ENCODE results near the gene LDLRAD1. TPM values are rescaled to one million over a fixed set of nuclear protein-coding genes. Genes with fewer than 3 reads are reported as not detected.

The LDLRAD1 gene
- total and polyA plus RNA-seq, 5 donors from 2014 or later = not detected

Other genes starting within 250 kb of the LDLRAD1 start
- gene NDC1, start 179.9 kb downstream of the LDLRAD1 start, total RNA-seq = 4.9 TPM
- 1 to 10 TPM; 3.3 to 6.4 (median 4.6) TPM for gene NDC1, start 179.9 kb downstream of the LDLRAD1 start, polyA plus RNA-seq
- gene YIPF1, start 128.4 kb downstream of the LDLRAD1 start, total RNA-seq = 16.0 TPM
- gene YIPF1, start 128.4 kb downstream of the LDLRAD1 start, polyA plus RNA-seq = 10 to 100 TPM; 35.8 to 51.4 (median 38.8) TPM
- gene DIO1, start 124.0 kb downstream of the LDLRAD1 start, total RNA-seq = not detected
- gene DIO1, start 124.0 kb downstream of the LDLRAD1 start, polyA plus RNA-seq = under 1 TPM in 1 of 4 donors, not detected in 3; 0.09 TPM
- 23.0 TPM for gene IFT25, start 72.5 kb downstream of the LDLRAD1 start, total RNA-seq
- gene IFT25, start 72.5 kb downstream of the LDLRAD1 start, polyA plus RNA-seq = 10 to 100 TPM; 57.6 to 74.7 (median 66.6) TPM
- 6.9 TPM for gene LRRC42, start 71.8 kb downstream of the LDLRAD1 start, total RNA-seq
- 10 to 100 TPM in 1 of 4 donors, 1 to 10 TPM in 3; 7.3 to 11.9 (median 8.4) TPM for gene LRRC42, start 71.8 kb downstream of the LDLRAD1 start, polyA plus RNA-seq
- gene TMEM59, start 35.0 kb upstream of the LDLRAD1 start, total RNA-seq = 180 TPM
- 100 to 1,000 TPM; 605 to 863 (median 688) TPM for gene TMEM59, start 35.0 kb upstream of the LDLRAD1 start, polyA plus RNA-seq
- 8.4 TPM for gene TCEANC2, start 35.4 kb upstream of the LDLRAD1 start, total RNA-seq
- 1 to 10 TPM; 3.6 to 6.9 (median 6.2) TPM for gene TCEANC2, start 35.4 kb upstream of the LDLRAD1 start, polyA plus RNA-seq
- 0.15 TPM for gene CDCP2, start 134.8 kb upstream of the LDLRAD1 start, total RNA-seq
- gene CDCP2, start 134.8 kb upstream of the LDLRAD1 start, polyA plus RNA-seq = not detected
- gene CYB5RL, start 181.8 kb upstream of the LDLRAD1 start, total RNA-seq = 3.7 TPM
- 1 to 10 TPM; 1.1 to 4.8 (median 3.1) TPM for gene CYB5RL, start 181.8 kb upstream of the LDLRAD1 start, polyA plus RNA-seq
- 34.5 TPM for gene MRPL37, start 182.0 kb upstream of the LDLRAD1 start, total RNA-seq
- gene MRPL37, start 182.0 kb upstream of the LDLRAD1 start, polyA plus RNA-seq = 10 to 100 TPM; 62.0 to 66.7 (median 65.3) TPM